Measurements from ENCODE around the gene TMPO.
"Not testable (repeated sequence)": the region's sequence is repeated elsewhere in the genome, so short reads cannot be mapped to it uniquely, and the experiment has no call there.

The TMPO gene, protein sequence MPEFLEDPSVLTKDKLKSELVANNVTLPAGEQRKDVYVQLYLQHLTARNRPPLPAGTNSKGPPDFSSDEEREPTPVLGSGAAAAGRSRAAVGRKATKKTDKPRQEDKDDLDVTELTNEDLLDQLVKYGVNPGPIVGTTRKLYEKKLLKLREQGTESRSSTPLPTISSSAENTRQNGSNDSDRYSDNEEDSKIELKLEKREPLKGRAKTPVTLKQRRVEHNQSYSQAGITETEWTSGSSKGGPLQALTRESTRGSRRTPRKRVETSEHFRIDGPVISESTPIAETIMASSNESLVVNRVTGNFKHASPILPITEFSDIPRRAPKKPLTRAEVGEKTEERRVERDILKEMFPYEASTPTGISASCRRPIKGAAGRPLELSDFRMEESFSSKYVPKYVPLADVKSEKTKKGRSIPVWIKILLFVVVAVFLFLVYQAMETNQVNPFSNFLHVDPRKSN

DNA sequence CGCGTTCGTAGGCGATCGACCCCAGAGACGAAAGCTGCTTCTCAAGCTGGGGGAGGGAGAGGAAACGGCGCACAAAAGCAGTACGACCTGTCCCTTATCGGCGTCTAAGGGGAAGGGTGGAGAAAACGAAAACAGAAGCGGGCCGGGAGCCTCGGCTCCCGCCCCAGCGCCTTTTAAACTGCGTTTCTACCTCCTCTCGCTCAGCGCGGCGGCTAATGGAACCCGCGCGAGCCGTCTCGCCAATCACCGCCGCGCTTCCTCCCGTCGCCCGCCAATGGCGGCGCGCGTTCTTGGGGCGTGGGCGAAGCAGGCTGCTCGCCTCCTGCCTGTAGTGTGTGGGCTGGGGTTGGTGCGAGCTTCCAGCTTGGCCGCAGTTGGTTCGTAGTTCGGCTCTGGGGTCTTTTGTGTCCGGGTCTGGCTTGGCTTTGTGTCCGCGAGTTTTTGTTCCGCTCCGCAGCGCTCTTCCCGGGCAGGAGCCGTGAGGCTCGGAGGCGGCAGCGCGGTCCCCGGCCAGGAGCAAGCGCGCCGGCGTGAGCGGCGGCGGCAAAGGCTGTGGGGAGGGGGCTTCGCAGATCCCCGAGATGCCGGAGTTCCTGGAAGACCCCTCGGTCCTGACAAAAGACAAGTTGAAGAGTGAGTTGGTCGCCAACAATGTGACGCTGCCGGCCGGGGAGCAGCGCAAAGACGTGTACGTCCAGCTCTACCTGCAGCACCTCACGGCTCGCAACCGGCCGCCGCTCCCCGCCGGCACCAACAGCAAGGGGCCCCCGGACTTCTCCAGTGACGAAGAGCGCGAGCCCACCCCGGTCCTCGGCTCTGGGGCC lies at the start of gene TMPO:
TMPO (plus strand) TSS at position 304 of the 824 bp plus-strand sequence; CDS start at position 582, 278 bp downstream.
- DNase-seq (ENCODE audit: low read depth, low spot score): peak; percentile 89

DNA sequence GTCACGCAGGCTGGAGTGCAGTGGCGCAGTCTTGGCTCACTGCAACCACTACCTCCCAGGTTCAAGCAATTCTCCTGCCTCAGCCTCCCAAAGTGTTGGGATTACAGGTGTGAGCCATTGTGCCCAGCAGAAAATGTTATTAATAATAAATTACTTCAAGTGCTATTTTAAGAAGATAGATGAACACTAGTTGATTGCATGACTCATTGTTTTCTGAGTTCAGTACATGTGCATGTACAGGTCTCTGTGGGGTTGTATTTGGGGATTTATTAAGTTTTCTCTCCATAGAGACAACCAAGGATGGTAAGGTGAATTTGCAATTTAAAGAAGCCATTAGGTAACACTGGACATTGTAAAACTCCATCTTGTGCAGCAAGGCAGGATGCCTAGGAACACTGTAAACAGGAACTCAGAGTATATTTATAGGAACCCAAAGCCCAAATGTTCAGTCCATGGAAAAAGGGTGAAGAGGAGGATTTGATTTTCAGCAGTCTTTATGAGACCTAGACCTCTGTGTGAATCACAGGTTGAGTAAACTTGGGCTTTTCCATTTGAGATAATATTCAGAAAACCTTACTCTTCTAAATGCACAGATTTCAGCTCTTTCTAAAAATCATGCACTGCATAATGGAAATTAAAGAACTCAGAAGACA lies 49.3 kb upstream of the TMPO start:
- DNase-seq (ENCODE audit: low read depth, low spot score): no peak

DNA sequence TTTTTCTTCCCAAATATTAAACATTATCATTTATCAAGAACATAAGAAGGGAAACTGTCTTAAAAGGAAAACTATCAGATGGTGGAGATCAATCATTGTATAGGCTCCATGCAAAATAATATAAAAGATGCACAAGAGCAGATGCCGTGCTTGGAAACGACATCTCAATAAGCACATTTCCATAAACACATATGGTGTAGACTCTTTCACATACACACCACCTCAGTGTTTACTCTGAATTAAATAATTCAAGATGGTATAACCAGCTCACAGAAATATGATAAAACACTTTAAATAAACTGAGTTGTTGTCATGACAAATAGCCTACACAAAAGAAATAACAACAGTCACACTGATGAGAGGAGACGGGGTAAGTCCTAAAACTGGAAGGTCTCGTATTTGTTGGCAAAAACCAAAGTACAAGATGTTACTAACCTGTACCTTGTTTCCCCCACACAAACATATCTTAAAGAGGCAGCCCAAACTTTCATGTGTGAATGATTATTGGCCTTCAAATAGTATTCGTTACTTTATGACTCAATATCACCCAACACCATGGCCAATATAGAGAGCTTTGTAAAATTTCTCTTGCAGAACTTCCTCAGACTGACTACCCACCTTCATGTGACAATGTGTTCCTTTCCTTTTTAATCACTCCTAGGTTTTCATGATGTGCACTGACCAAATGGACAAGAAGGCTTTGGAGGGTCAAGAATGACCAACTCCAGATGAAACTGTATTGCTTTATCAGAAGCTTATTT lies 48.6 kb upstream of the TMPO start:
- DNase-seq (ENCODE audit: low read depth, low spot score): no peak

DNA sequence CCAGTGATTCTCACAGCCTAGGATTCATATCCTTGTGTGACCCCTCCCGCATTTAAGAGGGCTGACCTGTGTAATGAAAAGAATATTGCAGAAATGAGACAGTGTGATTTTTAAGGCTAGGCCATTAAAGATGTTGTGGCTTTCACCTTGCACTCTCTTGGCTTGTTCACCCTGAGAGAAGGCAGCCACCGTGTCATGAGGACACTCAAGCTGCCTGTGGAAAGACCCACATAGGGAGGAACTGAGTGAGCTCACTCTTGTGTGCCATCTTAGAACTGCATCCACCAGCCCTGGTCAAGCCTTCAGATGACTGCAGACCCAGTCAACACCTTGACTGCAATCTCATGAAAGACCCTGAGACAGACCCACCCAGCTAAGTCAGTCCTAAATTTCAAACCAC lies 46.3 kb upstream of the TMPO start:
- DNase-seq (ENCODE audit: low read depth, low spot score): no peak

DNA sequence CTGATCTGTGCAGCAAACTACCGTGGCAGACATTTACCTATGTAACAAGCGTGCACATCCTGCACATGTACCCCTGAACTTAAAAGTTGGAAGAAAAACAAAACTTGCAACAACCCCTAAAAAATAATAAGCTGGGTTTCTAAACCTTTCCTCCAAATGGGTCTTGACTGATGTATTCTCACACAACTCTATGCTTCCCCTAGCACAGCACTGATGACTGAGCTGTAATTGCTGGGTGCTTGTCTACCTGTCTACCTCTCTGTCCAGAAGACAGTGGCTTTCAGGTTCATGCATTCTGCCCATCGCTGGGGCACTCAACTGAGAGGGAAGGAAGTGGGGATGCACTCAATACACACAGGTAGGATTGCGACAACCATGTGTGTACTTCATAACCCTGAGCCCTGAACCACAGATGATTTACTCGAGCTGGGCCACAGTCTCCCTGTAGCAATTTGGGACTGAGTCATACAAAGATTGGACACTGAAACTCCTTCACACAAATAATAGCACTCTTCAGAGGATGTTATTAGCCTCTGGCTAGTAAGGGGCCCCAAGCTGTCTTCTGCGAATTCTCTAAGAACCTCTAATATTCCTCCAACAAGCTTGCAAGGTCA lies 44.8 kb upstream of the TMPO start:
- DNase-seq (ENCODE audit: low read depth, low spot score): no peak

DNA sequence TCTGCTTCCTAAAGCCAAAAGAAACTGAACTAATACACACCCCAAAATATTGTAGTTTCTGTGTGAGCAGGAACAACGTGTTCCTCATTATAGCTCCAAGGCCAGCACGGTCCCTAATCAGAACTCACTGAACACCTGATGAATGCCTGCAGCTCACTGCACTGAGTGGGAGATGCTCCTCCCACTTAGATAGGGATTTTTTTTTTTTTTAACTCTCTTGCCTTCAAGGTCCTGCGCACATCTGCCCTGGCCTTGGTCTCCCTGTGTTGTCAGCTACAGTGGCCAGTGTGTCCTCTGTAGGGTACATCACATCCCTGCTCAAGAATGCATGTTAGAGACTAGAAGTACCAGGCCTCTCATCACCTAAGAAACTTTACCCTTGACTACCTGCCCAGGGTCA lies 44.3 kb upstream of the TMPO start:
- no peak for DNase-seq (ENCODE audit: low read depth, low spot score)

DNA sequence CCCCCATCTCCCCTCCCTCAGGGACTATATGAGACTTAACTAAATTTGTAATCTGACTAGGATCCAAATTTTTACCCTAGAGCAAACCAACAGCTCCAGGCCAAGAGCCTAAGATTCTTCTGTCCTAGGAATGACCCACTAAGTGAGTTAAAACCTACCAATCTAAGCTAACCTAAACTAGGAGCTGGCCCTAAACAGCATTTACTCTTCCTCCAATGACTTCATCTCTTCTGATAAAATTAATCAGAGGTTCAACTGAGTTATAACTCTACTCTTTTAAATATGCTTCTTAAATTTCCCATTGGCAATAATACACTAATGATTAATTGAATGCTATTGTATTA lies 39.9 kb upstream of the TMPO start:
- DNase-seq (ENCODE audit: low read depth, low spot score): no peak

DNA sequence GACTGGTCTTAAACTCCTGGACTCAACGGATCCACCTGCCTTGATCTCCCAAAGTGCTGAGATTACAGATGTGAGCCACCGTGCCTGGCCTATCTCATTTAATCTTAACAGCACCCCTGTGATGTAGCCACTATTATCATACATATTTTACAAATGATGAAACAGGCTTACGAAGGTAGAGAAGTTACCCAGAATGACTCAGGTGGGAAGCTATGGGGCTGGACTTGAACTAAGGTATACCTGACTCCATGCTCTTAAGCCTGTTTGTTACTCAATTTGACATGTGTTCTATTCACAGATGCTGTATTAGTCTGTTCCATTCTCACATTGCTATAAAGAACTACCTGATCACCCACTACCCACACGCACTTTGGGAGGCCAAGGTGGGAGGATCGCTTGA lies 36.8 kb upstream of the TMPO start:
- no peak for DNase-seq (ENCODE audit: low read depth, low spot score)

DNA sequence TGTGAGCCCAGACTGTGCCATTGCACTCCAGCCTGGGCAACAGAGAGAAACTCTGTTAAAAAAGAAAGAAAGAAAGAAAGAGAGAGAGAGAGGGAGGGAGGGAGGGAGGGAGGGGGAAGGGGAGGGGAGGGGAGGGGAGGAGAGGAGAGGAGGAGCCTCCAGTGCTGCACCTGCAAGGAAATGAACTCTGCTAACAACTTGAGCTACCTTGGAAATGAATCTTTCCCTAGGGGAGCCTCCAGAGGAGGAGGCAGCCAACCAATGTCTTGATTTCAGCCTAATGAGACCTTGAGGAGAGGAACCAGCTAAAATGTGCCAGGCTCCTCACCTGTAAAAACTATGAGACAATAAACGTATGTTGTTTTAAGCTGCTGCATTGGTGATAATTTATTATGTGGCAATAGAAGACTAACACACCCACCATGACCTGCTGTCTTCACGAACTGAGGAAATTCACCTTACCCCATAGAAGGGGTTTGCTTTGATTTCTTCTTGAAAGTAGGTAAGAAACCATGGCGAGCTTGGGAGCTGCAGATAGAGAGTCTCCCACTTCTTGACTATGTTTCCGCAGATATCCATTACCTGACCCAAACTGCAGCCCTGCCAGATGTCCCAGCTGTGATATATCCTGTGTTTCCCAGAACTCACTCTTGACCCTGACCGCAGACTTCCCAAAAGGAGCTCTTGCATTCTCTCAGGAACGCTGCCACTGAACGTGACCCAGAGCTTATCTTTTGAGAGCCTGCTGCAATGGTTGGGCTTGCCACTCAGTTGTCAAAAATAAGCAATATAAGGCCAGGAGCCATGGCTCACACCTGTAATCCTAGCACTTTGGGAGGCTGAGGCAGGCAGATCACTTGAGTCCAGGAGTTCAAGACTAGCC lies 31.5 kb upstream of the TMPO start:
- DNase-seq (ENCODE audit: low read depth, low spot score): no peak

DNA sequence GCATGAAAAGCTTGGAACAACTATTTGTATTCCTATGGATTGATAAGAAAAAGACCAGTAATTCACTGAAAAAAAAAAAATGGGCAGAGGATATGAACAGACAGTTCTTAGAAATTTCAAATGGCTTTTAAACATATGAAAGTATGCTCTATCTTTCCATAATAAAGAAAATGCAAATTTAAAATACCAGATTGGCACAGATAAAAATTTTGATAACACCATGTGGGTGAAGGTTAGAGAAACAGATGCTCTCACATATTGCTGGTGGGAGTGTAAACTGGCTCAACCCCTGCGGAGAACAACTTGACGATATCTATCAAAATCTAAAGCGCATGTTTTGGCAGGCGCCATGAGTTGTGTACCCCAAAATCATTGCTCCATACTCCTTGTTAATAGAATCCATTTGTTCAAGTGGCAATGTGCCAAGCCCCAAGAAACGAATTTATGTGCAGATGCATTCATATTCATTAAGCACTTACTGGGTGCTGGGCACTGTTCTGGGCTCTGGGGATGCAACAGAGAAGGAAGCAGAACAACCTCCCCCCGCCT lies 29.5 kb upstream of the TMPO start:
- DNase-seq (ENCODE audit: low read depth, low spot score): no peak

DNA sequence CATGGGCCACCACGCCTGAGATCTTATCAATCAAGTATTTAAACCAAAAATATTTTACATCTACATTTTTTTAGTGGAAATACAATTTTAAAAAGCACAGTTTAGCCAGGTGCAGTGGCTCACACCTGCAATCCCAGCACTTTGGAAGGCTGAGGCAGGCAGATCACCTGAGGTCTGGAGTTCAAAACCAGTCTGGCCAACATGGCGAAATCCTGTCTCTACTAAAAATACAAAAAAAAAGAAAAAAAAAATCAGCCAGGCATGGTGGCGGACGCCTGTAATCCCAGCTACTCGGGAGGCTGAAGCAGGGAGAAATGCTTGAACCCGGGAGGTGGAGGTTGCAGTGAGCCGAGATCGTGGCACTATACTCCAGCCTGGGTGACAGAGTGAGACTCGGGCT lies 27.0 kb upstream of the TMPO start:
- DNase-seq (ENCODE audit: low read depth, low spot score): not testable (repeated sequence)

DNA sequence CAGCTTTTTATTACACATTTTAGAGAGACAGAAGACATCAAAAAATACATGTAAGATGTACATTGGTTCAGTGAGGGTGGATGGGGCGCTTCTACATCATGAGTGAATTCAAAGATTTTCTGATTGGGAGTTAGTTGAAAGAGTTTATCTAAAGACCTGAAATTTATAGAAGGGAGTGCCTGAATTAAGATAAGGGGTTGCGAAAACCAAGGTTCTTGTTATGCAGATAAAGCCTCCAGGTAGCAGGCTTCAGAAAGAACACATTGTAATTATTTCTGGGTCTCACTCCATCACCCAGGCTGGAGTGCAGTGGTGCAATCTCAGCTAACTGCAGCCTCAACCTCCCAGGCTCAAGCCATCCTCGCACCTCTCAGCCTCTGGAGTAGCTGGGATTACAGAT lies 26.2 kb upstream of the TMPO start:
- no peak for DNase-seq (ENCODE audit: low read depth, low spot score)

DNA sequence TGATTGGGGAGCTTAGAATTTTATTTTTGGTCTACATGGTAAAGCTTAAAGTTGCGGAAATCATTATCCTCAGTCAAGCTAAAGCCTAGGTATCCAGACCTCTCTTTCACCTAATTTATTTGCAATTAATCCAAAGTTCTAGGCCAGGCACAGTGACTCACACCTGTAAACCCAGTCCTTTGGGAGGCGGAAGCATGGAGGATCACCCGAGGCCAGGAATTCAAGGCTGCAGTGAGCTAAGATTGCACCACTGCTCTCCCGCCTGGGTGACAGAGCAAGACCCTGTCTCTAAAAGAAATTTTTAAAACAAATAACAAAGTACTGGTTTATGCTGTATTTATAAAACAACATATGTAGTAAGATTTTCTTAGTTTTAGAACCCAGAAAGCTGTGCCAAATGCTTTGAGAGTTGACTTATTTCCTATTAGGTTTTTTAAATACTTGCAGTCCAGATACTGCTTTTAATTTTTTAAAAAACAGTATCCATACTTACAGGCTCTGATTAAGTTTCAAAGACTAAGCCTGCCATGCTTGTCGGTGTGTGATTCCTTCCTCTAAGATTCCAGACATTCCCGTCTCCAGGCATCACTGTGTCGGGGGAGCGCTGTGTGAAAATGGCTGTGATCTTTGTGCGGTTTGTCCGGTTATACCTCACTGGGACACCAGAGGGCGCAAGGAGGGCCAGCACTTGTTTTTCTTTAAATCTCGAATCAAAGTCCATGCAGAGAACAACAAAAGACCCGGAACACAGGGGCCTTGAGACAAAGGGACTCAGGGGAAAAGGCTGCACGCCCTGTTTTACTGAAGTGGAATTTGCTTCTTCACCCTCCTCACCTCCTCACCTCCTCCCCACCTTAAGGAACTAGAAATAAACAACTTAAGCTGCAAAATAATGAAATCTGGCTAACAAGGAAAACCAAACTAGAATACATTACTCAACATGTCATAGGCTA lies 24.6 kb upstream of the TMPO start:
- peak; percentile 54 for DNase-seq (ENCODE audit: low read depth, low spot score)

DNA sequence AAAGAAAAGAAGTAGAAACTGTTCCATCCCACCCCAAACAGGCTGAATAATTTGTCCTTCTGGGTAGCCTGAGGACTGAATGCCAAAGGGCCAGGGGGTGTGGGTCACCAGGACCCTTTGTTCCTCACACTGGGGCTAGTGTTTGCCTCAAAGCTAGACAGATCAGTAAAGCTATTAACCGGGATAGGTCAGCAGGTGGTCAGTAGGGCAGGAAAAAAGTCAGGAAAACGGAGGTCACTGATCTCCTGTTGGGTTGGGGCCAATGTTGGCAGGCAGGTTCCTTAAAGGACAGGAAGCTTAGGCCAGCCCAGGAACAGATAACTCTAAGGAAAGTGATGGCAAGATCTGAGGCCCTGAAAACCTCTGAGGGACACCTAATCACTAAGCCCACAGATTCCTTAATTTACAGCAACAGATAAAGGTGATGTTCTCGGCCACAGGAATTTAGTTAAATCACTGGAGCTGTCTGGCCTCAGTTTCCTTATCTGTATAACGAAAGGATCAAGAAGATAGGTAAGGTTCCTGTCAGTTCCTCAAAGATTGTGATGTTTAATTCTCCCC lies 22.7 kb upstream of the TMPO start:
- DNase-seq (ENCODE audit: low read depth, low spot score): no peak

DNA sequence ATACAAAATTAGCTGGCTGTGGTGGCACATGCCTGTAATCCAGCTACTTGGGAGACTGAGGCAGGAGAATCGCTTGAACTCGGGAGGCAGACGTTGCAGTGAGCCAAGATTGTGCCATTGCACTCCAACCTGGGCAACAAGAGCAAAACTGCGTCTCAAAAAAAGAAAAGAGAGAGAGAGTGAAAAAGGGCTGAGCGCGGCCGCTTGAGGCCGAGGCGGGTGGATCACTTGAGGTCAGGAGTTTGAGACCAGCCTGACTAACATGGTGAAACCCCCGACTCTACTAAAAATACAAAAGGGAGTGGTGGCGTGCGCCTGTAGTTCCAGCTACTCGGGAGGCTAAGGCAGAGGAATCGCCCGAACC lies 14.1 kb upstream of the TMPO start:
- not testable (repeated sequence) for DNase-seq (ENCODE audit: low read depth, low spot score)

DNA sequence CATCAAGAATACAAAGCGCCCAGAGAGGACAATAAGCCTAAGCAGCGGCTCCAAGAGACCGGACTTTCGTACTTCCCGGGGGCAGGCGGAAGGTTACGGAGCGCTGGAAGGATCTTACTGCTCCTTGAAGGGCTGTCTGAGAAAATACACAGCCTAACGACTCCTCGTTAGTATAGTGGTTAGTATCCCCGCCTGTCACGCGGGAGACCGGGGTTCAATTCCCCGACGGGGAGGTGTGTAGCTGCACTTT lies 12.1 kb upstream of the TMPO start:
- peak; percentile 79 for DNase-seq (ENCODE audit: low read depth, low spot score)

DNA sequence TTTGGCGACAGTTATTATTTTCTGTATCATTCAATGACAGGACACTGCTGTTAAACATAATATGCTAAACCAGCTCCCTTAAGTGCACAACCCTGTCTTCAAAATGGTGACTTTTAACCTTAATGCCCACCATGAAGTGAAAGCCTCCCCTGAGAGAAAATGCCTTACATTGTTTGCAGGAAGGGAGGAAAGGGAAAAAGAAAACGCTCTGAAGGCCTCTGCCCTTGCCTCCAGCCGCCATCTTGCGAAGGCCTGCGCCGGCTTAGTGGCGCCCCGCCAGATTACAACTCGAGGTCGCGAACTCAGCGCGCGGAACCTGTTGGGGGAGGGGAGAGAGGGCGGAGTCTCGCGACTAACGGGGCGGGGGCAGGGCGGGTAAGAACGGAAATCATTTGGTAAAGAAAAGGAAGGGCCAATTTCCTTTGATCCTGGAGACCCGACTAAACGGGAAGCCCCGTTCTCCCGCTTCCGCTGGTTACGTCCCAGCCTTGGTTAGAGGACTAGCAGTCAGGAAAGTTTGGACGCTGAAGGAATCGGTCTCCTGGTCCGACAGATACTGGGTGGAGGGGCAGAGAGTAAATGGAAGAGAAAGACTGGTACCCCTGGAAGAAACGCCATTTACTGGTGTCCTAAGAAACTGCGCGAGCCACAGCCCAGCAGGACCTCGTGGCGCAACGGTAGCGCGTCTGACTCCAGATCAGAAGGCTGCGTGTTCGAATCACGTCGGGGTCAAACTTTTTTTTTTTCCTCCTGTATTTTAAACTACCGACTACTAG lies 11.6 kb upstream of the TMPO start:
- peak; percentile 86 for DNase-seq (ENCODE audit: low read depth, low spot score)

DNA sequence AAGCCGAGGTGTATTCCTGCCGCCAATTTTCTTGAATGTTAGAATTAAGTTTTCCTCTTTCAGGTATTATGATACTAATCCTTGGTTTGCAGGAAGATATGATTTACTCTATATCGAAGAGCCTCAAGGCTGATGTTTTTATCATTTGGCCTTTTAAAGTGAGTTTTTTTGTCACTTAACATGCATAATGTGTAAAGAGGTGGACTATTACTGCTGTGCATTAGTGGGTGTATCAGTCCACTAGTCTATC lies 11.1 kb upstream of the TMPO start:
- DNase-seq (ENCODE audit: low read depth, low spot score): no peak
